GM19397 (cell line): ENCODE data around the gene ATF1.
"Not testable (repeated sequence)": the region's sequence is repeated elsewhere in the genome, so short reads cannot be mapped to it uniquely, and the experiment has no call there.

Experiments used
- ATAC-seq: cut with Tn5 transposase; IDR thresholded peaks from one replicate; pipeline ENCODE4 v1.9.1; 2021; ENCODE audit warnings: mild to moderate bottlenecking, moderate library complexity; ENCODE audit not compliant: unreplicated experiment

The ATF1 gene

DNA sequence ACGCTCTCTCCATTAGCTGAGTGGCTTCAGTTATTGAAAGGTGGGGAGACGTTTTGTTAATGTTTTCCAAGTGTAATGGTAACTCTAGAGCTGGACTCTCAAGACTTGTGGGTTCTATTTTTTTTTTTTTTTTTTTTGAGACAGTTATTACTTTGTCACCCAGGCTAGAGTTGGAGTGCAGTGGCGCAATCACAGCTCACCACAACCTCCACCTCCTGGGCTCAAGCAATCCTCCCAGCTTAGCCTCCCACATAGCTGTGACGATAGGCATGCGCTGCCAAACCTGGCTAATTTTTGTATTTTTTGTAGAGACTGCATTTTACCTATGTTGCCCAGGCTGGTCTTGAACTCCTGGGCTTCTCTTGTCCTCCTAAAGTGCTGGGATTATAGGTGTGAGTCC lies 26.2 kb downstream of the ATF1 start:
- no peak for ATAC-seq

DNA sequence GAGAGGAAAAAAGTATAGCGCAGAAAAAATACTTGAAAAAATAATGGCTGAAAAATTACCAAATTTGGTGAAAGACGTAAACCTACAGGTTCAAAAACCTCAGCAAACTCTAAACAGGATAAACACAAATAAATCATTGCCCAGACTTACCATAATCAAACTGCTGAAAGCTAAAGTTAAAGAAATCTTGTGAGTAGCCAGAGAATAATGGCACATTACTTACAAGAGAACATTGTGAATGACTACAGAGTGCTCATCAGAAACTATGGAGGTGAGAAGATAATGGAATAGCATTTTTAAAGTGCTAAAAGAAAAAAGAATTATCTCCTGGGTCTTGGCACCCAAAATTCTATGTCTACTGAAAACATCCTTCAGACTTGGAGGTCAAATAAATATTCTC lies 36.0 kb downstream of the ATF1 start:
- ATAC-seq, result no peak

DNA sequence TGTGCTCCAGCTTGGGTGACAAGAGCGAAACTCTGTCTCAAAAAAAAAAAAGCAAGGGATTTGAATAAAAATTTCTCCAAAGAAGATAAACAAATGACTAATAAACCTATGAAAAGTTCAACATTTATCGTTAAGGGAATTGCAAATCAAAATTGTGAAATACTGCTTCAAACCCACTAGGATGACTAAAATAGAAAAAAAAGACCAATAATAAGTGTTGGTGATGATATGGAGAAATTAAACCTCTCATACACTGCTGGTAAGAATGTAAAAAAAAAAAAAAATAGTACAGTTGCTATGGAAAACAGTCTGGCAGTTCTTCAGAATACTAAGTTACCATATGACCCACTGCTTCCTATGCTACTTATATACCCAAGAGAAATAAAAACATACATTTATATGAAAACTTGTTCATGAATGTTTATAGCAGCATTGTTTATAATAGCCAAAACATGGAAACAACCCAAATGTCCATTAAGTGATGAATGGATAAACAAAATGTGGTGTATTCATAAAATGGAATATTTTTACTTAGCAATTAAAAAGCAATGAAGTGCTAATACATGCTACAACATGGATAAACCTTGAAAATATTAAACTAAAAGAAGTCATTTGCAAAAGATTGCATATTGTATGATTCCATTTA lies 39.5 kb downstream of the ATF1 start:
- no peak for ATAC-seq

DNA sequence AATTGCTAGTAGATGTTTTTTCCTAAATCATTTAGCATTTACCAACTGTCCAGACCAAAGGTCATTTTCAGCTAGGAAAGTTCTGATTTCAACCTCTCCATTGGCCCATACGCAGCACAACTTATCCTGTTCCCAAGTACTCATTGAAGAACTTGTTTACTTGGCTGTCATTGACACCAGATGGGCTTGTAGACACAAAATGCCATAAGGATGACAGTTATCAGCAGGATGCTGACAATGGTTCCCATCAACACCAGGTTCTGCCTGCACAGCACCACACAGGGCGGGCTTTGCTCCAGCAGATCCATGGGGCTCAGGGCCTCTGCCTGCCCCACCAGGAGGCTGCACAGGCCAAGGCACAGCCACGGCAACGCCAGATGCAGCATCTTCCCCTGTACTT lies 42.3 kb downstream of the ATF1 start:
- no peak for ATAC-seq

DNA sequence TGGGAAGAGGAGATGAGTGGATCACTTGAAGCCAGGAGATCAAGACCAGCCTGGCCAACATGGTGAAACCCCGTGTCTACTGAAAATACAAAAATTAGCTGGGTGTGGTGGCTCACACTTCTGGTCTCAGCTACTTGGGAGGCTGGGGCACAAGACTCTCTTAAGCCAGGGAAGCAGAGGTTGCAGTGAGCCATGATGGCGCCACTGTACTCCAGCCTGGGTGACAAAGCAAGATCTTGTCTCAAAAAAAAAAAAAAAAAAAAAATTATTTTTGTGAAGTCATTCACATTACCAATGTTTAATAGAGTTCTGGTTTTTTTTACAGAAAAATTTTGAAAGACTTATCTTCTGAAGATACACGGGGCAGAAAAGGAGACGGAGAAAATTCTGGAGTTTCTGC lies 45.2 kb downstream of the ATF1 start:
- ATAC-seq, result not testable (repeated sequence)

DNA sequence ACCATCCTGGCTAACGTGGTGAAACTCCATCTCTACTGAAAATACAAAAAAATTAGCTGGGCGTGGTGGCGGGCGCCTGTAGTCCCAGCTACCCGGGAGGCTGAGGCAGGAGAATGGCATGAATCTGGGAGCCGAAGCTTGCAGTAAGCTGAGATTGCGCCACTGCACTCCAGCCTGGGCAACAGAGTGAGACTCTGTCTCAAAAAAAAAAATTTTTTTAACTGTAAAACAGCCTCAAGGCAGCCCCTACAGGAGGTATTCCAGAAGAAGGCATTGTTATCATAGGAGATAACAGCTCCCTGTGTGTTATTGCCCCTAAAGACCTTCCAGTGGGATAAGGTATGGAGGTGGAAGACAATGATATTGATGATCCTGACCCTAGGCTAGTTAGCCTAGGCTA lies 51.0 kb downstream of the ATF1 start:
- not testable (repeated sequence) for ATAC-seq

DNA sequence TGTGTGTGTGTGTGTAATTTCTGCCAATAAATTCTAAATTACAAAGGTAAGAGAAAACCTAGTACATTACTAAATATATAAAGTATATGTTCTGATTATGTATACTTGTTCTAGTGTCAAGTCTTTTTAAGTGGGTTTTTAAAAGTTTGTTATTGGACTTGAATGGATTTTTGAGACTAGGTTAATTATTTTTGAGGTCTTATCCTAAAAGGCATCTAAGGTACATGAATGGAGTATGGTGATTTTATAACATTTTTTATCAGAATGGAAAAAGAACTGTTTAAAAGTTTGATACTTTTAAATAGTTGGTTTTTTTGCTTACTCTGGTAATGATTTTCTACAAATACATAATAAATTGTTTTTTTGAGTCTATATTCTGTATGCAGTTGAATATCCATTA lies 56.3 kb downstream of the ATF1 start:
- no peak for ATAC-seq

DNA sequence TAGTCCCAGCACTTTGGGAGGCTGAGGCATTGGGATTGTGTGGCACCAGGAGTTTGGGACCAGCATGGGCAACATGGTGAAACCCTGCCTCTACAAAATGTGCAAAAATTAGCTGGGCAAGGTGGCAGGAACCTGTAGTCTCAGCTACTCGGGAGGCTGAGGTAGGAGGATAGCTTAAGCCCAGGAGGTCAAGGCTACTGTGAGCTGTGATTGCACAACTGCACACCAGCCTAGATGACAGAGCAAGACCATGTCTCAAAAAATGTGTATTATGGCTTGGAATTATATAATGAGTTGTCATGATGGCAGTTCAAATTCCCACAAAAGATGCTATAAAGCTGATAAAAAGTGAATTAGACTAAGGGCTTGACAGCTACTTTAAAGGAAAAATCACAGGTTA lies 58.2 kb downstream of the ATF1 start:
- no peak for ATAC-seq

DNA sequence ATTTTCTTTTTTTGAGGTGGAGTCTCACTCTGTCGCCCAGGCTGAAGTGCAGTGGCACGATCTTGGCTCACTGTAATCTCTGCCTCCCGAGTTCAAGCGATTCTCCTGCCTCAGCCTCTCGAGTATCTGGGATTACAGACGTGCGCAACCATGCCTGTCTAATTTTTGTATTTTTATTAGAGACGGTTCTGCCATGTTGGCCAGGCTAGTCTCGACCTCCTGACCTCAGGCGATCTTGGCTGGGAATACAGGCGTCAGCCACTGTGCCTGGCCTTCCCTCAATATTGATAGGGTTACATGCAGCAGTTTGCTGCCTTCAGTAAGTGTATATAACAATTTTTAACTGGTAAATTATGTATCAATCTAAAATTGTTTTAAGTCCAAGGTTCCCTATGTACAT lies 59.8 kb downstream of the ATF1 start:
- ATAC-seq, result not testable (repeated sequence)

DNA sequence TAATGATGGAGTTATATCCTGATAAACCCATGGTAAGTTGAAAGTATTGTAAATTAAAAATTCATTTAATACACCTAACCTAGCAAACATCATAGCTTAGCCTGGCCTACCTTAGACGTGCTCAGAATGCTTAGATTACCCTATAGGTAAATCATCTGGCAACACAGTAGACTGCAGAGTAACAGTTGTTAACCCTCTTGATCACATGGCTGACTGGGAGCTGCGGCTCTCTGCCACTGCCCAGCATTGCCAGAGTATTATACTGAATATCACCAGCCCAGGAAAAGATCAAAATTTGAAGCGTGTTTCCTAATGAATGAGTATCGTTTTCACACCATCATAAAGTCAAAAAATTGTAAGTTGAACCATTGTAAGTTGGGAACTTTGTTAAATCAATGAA lies 61.0 kb downstream of the ATF1 start:
- no peak for ATAC-seq

DNA sequence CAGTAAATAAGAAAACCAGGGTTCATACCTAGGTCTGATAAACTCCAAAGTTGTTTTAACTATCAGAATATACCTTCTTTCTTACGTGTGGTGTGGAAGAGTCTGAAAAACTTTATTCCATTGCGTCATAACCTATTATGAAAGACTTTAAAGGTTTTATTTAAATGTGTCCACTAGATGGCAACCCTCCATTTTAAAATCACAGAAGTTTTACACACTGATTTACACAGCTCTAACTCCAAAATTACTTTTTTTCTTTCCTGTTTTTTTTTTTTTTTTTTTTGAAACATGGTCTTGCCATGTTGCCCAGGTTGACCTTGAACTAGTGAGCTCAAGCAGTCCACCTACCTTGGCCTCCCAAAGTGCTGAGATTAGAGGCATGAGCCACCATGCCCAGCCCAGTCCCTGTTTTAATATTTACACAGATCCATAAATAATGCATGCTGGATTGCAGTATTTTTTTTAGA lies 61.5 kb downstream of the ATF1 start:
- no peak for ATAC-seq

DNA sequence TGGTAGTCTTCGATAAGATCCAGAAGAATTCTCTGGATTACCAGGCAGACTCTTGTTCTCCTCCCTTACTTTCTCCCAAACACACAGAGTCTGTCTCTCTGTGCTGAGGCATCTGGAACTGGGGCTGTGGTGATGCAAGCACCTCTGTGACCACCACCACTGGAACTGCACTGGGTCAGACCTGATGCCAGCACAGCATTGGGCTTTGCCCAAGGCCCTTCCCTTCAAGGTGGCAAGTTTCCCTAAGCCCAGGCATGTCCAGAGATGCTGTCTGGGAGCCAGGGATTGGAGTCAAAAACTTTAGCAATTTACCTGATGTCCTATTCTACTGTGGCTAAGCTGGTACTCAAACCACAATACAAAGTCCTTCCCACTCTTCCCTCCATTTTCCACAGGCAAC lies 64.2 kb downstream of the ATF1 start:
- no peak for ATAC-seq

DNA sequence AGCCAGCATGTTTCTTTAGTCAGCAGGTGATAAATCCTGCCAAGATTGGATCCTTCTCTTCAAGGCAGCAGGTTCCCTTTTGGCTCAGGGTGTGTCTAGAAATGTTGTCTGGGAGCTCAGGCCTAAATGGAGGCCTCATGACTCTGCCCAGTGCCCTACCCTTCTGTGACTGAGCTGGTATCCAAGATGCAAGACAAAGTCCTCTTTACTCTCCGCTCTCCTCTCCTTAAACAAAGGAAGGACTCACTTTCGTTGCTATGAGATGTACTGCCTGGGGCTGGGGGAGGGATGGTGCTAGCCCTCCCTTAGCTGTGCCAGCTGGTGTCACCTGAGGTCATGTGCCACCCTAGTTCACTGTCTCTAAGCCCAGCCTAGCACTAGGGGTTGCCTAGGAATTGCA lies 65.0 kb downstream of the ATF1 start:
- no peak for ATAC-seq

DNA sequence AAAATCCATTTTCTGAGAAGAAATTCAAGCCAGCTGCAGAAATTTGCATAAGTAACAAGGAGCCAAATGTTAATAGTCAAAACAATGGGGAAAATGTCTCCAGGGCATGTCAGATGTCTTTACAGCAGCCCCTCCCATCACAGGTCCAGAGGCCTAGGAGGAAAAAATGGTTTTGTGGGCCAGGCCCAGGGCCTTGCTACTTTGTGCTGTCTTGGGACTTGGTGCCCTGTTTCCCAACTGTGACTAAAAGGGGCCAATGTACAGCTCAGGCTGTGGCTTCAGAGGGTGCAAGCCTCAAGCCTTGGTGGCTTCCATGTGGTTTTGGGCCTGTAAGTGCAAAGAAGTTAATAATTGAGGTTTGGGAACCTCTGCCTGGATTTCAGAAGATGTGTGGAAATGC lies 69.9 kb downstream of the ATF1 start:
- ATAC-seq, result not testable (repeated sequence)

DNA sequence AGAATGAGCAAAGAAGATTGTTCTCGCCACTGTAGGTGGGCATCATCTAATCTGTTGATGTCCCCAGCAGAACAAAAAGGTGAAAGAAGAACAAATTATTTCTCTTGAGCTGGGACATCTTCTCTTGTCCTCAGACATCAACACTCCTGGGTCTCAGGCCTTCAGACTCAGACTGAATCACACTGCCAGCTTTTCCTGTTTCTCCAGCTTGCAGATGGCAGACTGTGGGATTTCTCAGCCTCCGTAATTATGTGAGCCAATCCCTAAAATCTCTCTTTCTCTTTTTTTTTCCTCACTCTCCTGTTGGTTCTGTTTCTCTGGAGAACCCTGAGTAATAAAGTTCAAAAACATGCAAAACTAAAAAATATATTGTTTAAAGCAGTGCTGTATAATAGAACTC lies 75.1 kb downstream of the ATF1 start:
- ATAC-seq, result no peak

DNA sequence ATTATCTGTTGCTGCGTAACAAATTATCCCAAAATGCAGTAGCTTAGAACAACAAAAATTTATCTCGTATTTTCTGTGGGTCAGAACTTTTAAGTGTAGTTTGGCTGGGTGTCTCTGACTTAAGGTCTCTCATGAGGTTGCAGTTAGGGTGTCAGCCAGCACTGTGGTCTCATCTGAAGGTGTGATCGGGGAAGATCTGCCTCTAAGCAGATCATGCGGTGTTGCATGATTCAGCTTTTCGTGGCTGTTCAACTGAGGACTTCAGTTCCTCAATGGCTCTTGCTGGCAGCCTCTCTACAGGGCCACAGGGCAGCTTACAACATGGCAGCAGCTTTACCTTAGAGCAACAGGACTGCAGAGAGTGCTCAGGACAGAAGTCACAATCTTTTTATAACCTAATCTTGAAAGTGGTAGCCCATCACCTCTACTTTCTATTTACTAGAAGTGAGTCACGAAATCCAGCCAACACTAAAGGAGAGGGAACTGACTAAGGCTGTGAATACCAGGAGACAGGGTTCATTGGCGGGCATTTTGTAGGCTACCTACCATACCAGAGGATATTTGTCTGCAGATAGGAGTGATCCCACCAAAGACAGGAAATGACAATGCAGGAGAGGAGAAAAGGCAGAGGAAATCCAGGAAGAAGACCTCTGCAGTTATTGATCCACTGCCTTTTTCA lies 77.0 kb downstream of the ATF1 start:
- ATAC-seq, result no peak

DNA sequence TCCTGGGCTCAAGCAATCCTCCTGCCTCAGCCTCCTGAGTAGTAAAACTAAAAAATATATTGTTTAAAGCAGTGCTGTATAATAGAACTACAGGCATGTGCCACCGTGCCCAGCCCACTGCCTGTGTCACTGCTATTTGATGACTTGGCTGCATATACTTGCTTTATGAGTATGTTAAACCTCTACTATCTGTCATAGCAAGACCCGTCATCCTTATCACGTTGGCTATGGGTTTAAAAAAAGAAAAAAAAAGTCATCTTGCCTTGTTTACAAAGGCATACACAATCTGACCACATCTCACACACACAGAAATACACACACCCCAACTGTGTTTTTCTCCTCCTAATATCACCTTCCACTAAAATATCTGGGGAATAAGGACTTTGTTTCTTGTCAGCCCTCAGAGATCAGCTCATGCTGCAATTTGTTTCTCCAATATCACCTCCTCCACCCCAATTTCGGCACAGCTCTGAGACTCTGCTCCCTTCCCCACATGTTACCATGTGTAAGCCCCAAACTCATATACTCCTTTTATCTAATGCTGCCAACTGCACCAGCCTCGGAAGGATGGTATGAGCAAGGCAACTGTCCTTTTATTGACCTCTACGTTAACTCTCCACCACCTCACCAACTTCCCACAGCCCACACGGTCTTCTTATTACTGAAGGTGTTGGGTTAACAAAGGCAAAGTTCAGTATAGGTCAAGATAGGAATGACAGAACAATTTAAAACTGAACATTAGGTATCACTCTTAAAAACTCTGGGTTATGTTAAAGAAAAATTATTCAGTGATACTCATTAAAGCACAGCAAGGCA lies 78.0 kb downstream of the ATF1 start:
- ATAC-seq, result no peak

DNA sequence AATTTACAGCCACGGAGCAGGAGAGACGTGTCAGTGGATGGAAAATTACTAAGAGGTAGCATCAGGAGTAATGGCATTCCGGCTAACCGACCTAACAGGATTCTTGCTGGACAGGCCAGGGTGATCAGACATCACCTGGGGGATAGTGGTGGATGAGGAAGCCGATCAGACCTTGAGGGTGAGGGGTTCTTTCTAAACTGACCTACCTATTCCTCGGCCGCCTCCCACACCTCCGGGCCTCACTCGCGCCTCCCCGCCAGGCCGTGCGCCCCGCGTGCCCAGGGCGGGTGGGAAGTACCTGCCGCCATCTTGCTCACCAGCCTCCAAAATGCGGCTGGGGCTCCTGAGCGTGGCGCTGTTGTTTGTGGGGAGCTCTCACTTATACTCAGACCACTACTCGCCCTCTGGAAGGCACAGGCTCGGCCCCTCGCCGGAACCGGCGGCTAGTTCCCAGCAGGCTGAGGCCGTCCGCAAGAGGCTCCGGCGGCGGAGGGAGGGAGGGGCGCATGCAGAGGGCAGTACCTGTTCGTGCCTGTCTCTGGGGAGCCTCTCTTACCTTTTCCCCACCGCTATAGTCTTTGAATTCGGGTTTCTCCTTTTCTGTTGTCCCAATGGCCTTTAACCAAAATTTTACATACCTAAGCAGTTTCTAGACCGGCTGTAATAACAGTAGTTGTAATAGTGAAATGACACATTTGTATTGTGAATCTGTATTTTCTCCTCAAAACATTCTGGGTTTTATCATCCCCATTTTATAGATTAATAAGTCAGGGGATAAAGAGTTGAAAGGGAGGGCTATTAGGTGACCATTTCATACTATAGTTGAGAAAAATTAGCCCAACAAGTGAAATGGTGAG lies 79.0 kb downstream of the ATF1 start, which contains the start of gene TMPRSS12:
TSS of gene TMPRSS12 (plus strand) at position 290 of the 857 bp plus-strand sequence. CDS start at position 329, 39 bp downstream.
- no peak for ATAC-seq

DNA sequence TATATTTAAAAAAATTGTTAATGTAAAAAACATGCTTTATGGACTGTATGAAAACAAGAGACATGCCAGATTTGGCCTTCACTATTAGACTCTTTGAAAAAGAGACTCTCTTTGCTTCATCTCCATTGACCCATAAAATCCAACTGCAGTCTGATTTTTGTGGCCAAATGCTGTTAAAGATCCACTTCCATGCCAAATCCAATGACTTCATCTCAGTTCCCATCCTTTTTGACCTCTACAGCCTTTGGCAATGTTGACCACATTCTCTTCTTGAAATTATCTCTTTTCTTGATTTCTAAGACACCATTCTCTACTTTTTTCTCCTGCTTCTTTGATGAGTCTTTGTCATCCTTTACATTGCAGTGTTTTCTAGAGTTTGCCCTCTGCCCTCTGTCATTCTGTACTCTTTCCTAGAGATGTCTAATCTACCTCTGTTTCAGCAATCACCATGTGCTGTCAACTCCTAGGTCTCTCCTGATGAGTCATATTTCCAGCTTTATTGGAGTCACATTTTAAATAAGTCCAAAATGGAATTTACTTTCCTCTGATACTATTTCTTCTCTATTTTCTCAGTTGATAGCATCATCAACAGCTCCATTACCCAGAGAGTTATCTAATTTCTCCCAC lies 81.2 kb downstream of the ATF1 start:
- no peak for ATAC-seq

DNA sequence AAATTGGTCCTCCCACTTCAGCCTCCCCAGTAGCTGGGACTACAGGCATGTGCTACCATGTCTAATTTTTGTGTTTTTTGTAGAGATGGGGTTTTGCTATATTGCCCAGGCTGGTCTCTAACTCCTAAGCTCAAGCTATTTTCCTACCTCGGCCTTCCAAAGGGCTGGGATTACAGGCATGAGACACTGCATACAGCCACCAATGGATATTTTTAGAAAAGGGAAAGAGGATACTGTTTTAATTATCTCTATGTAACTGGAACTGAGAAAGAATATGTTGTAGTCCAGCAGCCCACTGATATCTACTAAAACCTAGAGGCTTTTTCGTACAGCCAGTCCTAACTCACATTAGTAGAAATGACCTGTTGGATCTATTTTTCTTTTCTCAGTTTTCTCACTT lies 85.1 kb downstream of the ATF1 start:
- ATAC-seq, result no peak
